ENCODE measurements around the gene MRPL54. TPM values are rescaled to one million over a fixed set of nuclear protein-coding genes. Genes with fewer than 3 reads are reported as not detected.

The MRPL54 gene
- total RNA-seq, 1 experiment from 2014 or later, result 67.1 TPM

DNA sequence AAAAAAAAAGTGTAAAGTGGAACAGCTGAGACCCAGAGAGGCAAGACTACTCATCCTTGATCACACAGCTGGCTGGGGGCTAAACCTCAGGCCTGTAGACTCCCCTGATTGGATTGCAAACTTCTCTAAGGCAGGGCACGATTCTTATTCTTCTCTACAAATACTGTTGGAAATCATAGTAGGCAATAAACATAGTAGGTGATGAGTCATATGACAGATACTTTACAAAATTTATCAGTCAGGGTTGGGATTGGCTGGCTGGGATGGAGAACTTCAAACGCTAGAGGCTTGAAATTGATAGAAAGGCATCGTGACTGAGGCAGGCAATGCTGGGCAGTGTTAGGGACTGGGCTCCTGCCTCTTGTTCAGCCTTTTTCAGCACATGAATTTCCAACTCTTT, 29.6 kb downstream of the MRPL54 start:
- Histone ChIP-seq H2AFZ (ENCODE audit: low read depth, low read length, poor library complexity, severe bottlenecking) (no peak overlapping the region), H3K27ac (ENCODE audit: low read depth, low read length) (no peak overlapping the region), H3K4me2 (ENCODE audit: low read length) (no peak overlapping the region), H3K9me2 (ENCODE audit: insufficient read depth) (no peaks in the 10 kb centered on the region), H3K4me1 (ENCODE audit: control insufficient read depth in 1 of 2, insufficient read depth in 2 of 2, low read length in 2 of 2) (no peaks in the 10 kb centered on the region), H3K4me3 (replicated peaks in 1 of 2; ENCODE audit: low read depth in 1 of 2, low read length in 2 of 2) (no peak overlapping the region), H4K20me1 (ENCODE audit: insufficient read depth) (no peaks in the 10 kb centered on the region), H3K9me3 (ENCODE audit: control insufficient read depth in 1 of 2, insufficient read depth in 1 of 2, low read depth in 1 of 2, low read length in 2 of 2) (0 out of 4 replicates have a peak, but pooled peaks cover 0 to 2% of the 10 kb centered on the region in 2 experiments), H3K27me3 (ENCODE audit: insufficient read depth, low read length) (no peaks in the 10 kb centered on the region), H3K36me3 (ENCODE audit: control insufficient read depth in 1 of 2, insufficient read depth in 2 of 2, low read length in 2 of 2) (no peaks in the 10 kb centered on the region), H3K79me2 (ENCODE audit: insufficient read depth, low read length) (no peaks in the 10 kb centered on the region), H3K9ac (ENCODE audit: low read length) (no peak overlapping the region)
- no TSS peak for BruUV-seq (replicated peaks)
- POLR2A ChIA-PET, result no interaction called here
- DNase-seq (ENCODE audit: low read depth, low spot score) (no peak), ATAC-seq (no peak)
- intact Hi-C loops (cut with micrococcal nuclease), result no loop called here
- no peak for TF ChIP-seq ZFX (IDR thresholded peaks at IDR 0.05)
- no peak for TF ChIP-seq ZBTB33 (IDR thresholded peaks at IDR 0.05; ENCODE audit: extremely low read depth, insufficient replicate concordance, low read length)
- TF ChIP-seq CBX3 (IDR thresholded peaks at IDR 0.05; ENCODE audit: low read depth), result no peak
- TF ChIP-seq POLR2AphosphoS5 (IDR thresholded peaks at IDR 0.05; ENCODE audit: low read depth, low read length), result no peak
- no peak for TF ChIP-seq EZH2phosphoT487 (IDR thresholded peaks at IDR 0.05; ENCODE audit: borderline replicate concordance)
- TF ChIP-seq RAD21 (IDR thresholded peaks at IDR 0.05; ENCODE audit: low read depth), result no peak
- no peak for TF ChIP-seq POLR2A (IDR thresholded peaks at IDR 0.05; ENCODE audit: borderline replicate concordance, extremely low read depth, insufficient read depth, insufficient read length)
- TF ChIP-seq FOSL1 (IDR thresholded peaks at IDR 0.05; ENCODE audit: low read depth), result no peak
- RAD21 ChIA-PET (ENCODE audit: low non-redundant PET in 1 of 2, low total read pairs in 2 of 2, uncharacterized antibody in 2 of 2, unreplicated experiment in 2 of 2), result no interaction called here
- CTCF ChIA-PET, result no interaction called here

DNA sequence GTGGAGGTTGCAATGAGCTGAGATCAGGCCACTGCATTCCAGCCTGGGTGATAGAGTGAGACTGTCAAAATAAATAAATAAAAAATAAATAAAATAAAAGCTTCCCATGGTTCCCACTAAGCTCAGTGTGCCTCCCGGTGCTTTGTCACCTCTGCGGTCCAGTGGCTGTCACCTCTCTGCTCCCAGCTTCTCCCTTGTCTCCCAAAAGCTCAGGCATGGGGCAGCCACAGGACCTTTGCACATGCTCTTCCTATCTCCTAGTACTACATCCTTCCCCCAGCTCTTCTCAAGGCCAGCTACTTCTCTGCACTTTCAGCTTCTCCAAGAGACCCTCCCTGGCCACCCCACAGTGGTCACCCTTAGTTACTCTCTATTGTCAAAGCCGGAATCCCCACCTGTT, 31.3 kb downstream of the MRPL54 start:
- Histone ChIP-seq H3K4me2 (ENCODE audit: low read length) (no peak overlapping the region), H4K20me1 (ENCODE audit: insufficient read depth) (no peaks in the 10 kb centered on the region), H3K36me3 (ENCODE audit: control insufficient read depth in 1 of 2, insufficient read depth in 2 of 2, low read length in 2 of 2) (no peaks in the 10 kb centered on the region), H3K4me3 (replicated peaks in 1 of 2; ENCODE audit: low read depth in 1 of 2, low read length in 2 of 2) (no peak overlapping the region), H3K4me1 (ENCODE audit: control insufficient read depth in 1 of 2, insufficient read depth in 2 of 2, low read length in 2 of 2) (no peaks in the 10 kb centered on the region), H3K27ac (ENCODE audit: low read depth, low read length) (no peak overlapping the region), H2AFZ (ENCODE audit: low read depth, low read length, poor library complexity, severe bottlenecking) (no peak overlapping the region), H3K27me3 (ENCODE audit: insufficient read depth, low read length) (no peaks in the 10 kb centered on the region), H3K9me3 (ENCODE audit: control insufficient read depth in 1 of 2, insufficient read depth in 1 of 2, low read depth in 1 of 2, low read length in 2 of 2) (0 out of 4 replicates have a peak, but pooled peaks cover 0 to 2% of the 10 kb centered on the region in 2 experiments), H3K9me2 (ENCODE audit: insufficient read depth) (no peaks in the 10 kb centered on the region), H3K9ac (ENCODE audit: low read length) (no peak overlapping the region), H3K79me2 (ENCODE audit: insufficient read depth, low read length) (no peaks in the 10 kb centered on the region)
- CTCF ChIA-PET, result no interaction called here
- TF ChIP-seq CBX3 (IDR thresholded peaks at IDR 0.05; ENCODE audit: low read depth) (no peak), EZH2 (IDR thresholded peaks at IDR 0.05) (no peak), SP1 (IDR thresholded peaks at IDR 0.05; ENCODE audit: low read depth) (no peak), POLR2AphosphoS5 (IDR thresholded peaks at IDR 0.05; ENCODE audit: low read depth, low read length) (no peak), ZNF274 (IDR thresholded peaks at IDR 0.05; ENCODE audit: low read depth, low read length) (no peak), POLR2A (IDR thresholded peaks at IDR 0.05; ENCODE audit: borderline replicate concordance, extremely low read depth, insufficient read depth, insufficient read length) (no peak), JUND (IDR thresholded peaks at IDR 0.05) (no peak), FOSL1 (IDR thresholded peaks at IDR 0.05; ENCODE audit: low read depth) (no peak)
- BruUV-seq (replicated peaks), result no TSS peak
- DNase-seq (ENCODE audit: low read depth, low spot score), result no peak
- intact Hi-C loops (cut with micrococcal nuclease), result no loop called here
- no peak for ATAC-seq
- RAD21 ChIA-PET (ENCODE audit: low non-redundant PET in 1 of 2, low total read pairs in 2 of 2, uncharacterized antibody in 2 of 2, unreplicated experiment in 2 of 2), result no interaction called here
- POLR2A ChIA-PET, result no interaction called here

Measured in HCT116 (cell line).